OCI-LY7 (cell line): ENCODE measurements around the gene TNS3. TPM values are rescaled to one million over a fixed set of nuclear protein-coding genes. Genes with fewer than 3 reads are reported as not detected.
"Not testable (repeated sequence)": the region's sequence is repeated elsewhere in the genome, so short reads cannot be mapped to it uniquely, and the experiment has no call there.

Source experiments
- BruUV-seq: library from RNA; stranded (reverse); fragments of 400-500 nt; replicated peaks from 2 replicates; lab custom pipeline; 2021; lab: Mats Ljungman, UMichigan
- CTCF ChIA-PET: fragments of 300-600 bp; sonication (Branson Sonifier 250); formaldehyde crosslinking; loops from one replicate; lab custom pipeline; 2022; ENCODE audit warnings: antibody characterized with exemption; ENCODE audit not compliant: unreplicated experiment; lab: Charles Lee
- POLR2A ChIA-PET: fragments of 300-600 bp; sonication (Branson Sonifier 250); formaldehyde crosslinking; loops from one replicate; lab custom pipeline; 2022; ENCODE audit warnings: antibody characterized with exemption; lab: Charles Lee
- DNase-seq: peaks from one replicate; pipeline ENCODE4 v3.0.0-alpha.2; 2015; ENCODE audit warnings: low spot score
- H2AFZ ChIP-seq: fragments of 200-600 bp; sonication (generic), shearing (Covaris generic); 2 replicates; pipeline ENCODE4 v1.6.1; 2014; ENCODE audit warnings: mild to moderate bottlenecking, antibody characterized with exemption, low read length, moderate library complexity
- H3K27ac ChIP-seq: fragments of 200-600 bp; sonication (generic); 2 replicates; pipeline ENCODE4 v1.5.1; 2014; ENCODE audit warnings: mixed run types, low read depth, mild to moderate bottlenecking, moderate library complexity, low read length, inconsistent platforms; ENCODE audit not compliant: poor library complexity, severe bottlenecking
- H3K36me3 ChIP-seq: fragments of 200-600 bp; sonication (generic); 2 replicates; pipeline ENCODE4 v1.6.1; 2014; ENCODE audit warnings: mild to moderate bottlenecking, antibody characterized with exemption, low read length, moderate library complexity, mixed read lengths; ENCODE audit not compliant: insufficient read depth
- H3K4me1 ChIP-seq: fragments of 200-600 bp; sonication (generic); 2 replicates; pipeline ENCODE4 v1.5.1; 2014; ENCODE audit warnings: mild to moderate bottlenecking, low read length; ENCODE audit not compliant: insufficient read depth, poor library complexity, severe bottlenecking
- H3K4me2 ChIP-seq: fragments of 200-600 bp; sonication (generic); 2 replicates; pipeline ENCODE4 v1.6.1; 2014; ENCODE audit warnings: mild to moderate bottlenecking, low read length
- H3K4me3 ChIP-seq: fragments of 200-600 bp; sonication (generic); 2 replicates; pipeline ENCODE4 v1.5.1; 2014; ENCODE audit warnings: mild to moderate bottlenecking, low read depth, low read length; ENCODE audit not compliant: poor library complexity, severe bottlenecking
- H3K79me2 ChIP-seq: fragments of 200-600 bp; sonication (generic); 2 replicates; pipeline ENCODE4 v1.6.1; 2016; ENCODE audit warnings: low read depth, mild to moderate bottlenecking, low read length, moderate library complexity, mixed read lengths; ENCODE audit not compliant: insufficient read depth
- H3K9me2 ChIP-seq: fragments of 200-600 bp; sonication (generic); 2 replicates; pipeline ENCODE4 v1.6.1; 2016; ENCODE audit warnings: mild to moderate bottlenecking, low read length, mixed read lengths; ENCODE audit not compliant: insufficient read depth
- H3K9me3 ChIP-seq: fragments of 200-600 bp; sonication (generic); 2 replicates; pipeline ENCODE4 v1.6.1; 2014; ENCODE audit warnings: mild to moderate bottlenecking, mixed run types, low read length, mixed read lengths
- H4K20me1 ChIP-seq: fragments of 200-600 bp; sonication (generic); 2 replicates; pipeline ENCODE4 v1.6.1; 2014; ENCODE audit warnings: mild to moderate bottlenecking, antibody characterized with exemption, low read length, moderate library complexity, mixed read lengths; ENCODE audit not compliant: insufficient read depth
- EZH2phosphoT487 ChIP-seq: fragments of 200-600 bp; sonication (generic); IDR thresholded peaks from 2 replicates; pipeline ENCODE4 v1.6.1; 2018; ENCODE audit warnings: low read depth, borderline replicate concordance, mild to moderate bottlenecking, mixed run types, antibody characterized with exemption, low read length, moderate library complexity, mixed read lengths
- intact Hi-C: fragments of 100-400 bp; cut with micrococcal nuclease; formaldehyde crosslinking; loops from one replicate; pipeline ENCODE4 v1.10.0; 2022; ENCODE audit not compliant: unreplicated experiment
- total RNA-seq, 2 experiments: library from RNA; depleted of rRNA in 1 of 2; stranded (reverse); fragments of >200 nt in 1 of 2; shearing (Covaris generic) in 1 of 2; gene quantifications; 2 replicates each; pipeline ENCODE4 v1.2.3, GENCODE V29; 2014 to 2022
- TF ChIP-seq, protein P1 (sequence below): fragments of 200-600 bp; sonication (generic); conservative IDR thresholded peaks from 2 replicates; pipeline ENCODE4 v1.5.1; 2014; ENCODE audit warnings: mild to moderate bottlenecking, antibody characterized with exemption, low read length, moderate library complexity, mixed read lengths

Gene TNS3
- total RNA-seq, 2 experiments from 2014 or later: 9.5 to 42.1 TPM

- Histone ChIP-seq H3K4me3 (no peak overlapping the region), H3K9me2 (no peaks in the 10 kb centered on the region), H3K27ac (no peak overlapping the region), H3K79me2 (no peaks in the 10 kb centered on the region), H3K4me1 (peaks cover 7% of the 10 kb centered on the region), H3K4me2 (no peak overlapping the region), H3K9me3 (no peaks in the 10 kb centered on the region), H2AFZ (no peak overlapping the region), H4K20me1 (no peaks in the 10 kb centered on the region), H3K36me3 (no peaks in the 10 kb centered on the region)
- BruUV-seq: no TSS peak
- DNase-seq: no peak
- intact Hi-C loops: no loop called here
- POLR2A ChIA-PET: interaction anchor here (0.6 to 2.3 kb wide), 6 partner anchors 9 to 74 kb away, joined by 3 to 19 read pairs (median 4); no protein-coding TSS in a partner anchor
- CTCF ChIA-PET: interaction anchor here (0.6 to 1.0 kb wide), 3 partner anchors 17 to 1053 kb away, joined by 3 read pairs; no protein-coding TSS in a partner anchor
- TF ChIP-seq, protein P1, sequence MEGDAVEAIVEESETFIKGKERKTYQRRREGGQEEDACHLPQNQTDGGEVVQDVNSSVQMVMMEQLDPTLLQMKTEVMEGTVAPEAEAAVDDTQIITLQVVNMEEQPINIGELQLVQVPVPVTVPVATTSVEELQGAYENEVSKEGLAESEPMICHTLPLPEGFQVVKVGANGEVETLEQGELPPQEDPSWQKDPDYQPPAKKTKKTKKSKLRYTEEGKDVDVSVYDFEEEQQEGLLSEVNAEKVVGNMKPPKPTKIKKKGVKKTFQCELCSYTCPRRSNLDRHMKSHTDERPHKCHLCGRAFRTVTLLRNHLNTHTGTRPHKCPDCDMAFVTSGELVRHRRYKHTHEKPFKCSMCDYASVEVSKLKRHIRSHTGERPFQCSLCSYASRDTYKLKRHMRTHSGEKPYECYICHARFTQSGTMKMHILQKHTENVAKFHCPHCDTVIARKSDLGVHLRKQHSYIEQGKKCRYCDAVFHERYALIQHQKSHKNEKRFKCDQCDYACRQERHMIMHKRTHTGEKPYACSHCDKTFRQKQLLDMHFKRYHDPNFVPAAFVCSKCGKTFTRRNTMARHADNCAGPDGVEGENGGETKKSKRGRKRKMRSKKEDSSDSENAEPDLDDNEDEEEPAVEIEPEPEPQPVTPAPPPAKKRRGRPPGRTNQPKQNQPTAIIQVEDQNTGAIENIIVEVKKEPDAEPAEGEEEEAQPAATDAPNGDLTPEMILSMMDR: no peak
- no peak for TF ChIP-seq EZH2phosphoT487
These were observed 28.7 kb upstream of the TNS3 start for GRCh38 chr7:47610506-47611044.

GRCh38 chr7:47609803-47610452 lies 28.0 kb upstream of the TNS3 start:
- Histone ChIP-seq H4K20me1 (no peaks in the 10 kb centered on the region), H3K27ac (no peak overlapping the region), H3K9me3 (no peaks in the 10 kb centered on the region), H3K36me3 (no peaks in the 10 kb centered on the region), H3K4me3 (no peak overlapping the region), H3K79me2 (no peaks in the 10 kb centered on the region), H3K9me2 (no peaks in the 10 kb centered on the region), H3K4me1 (peaks cover 7% of the 10 kb centered on the region), H3K4me2 (no peak overlapping the region), H2AFZ (no peak overlapping the region)
- no TSS peak for BruUV-seq
- TF ChIP-seq EZH2phosphoT487: no peak
- TF ChIP-seq, protein P1: no peak
- intact Hi-C loops: no loop called here
- CTCF ChIA-PET: interaction anchor here (0.6 to 1.0 kb wide), 2 partner anchors 17 to 155 kb away, joined by 3 read pairs; no protein-coding TSS in a partner anchor
- POLR2A ChIA-PET: interaction anchor here (0.6 to 2.3 kb wide), 8 partner anchors 8 to 209 kb away, joined by 3 to 19 read pairs (median 4); no protein-coding TSS in a partner anchor
- no peak for DNase-seq

DNA sequence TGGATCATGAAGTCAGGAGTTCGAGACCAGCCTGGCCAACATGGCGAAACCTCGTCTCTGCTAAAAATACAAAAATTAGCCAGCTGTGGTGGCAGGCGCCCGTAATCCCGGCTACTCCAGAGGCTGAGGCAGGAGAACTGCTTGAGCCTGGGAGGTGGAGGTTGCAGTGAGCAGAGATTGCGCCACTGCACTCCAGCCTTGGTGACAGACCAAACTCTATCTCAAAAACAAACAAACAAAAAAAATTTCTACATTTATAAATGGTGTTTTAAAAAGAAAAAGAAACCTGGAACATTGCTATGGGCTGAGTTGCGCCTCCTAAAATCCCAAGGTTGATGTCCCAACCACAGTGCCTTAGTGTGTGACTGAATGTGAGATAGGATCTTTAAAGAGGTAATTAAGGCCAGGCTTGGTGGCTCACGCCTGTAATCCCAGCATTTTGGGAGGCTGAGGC lies 24.7 kb upstream of the TNS3 start:
- H4K20me1 ChIP-seq, H3K27ac ChIP-seq, H3K9me3 ChIP-seq, H3K36me3 ChIP-seq, H2AFZ ChIP-seq, BruUV-seq, H3K4me2 ChIP-seq, H3K79me2 ChIP-seq, DNase-seq, H3K9me2 ChIP-seq, H3K4me3 ChIP-seq, intact Hi-C loops, POLR2A ChIA-PET: not testable (repeated sequence)
- peaks cover 25% of the 10 kb centered on the region for H3K4me1 ChIP-seq
- CTCF ChIA-PET: interaction anchor here (0.5 kb wide), 1 partner anchor 122 kb away, joined by 3 read pairs; no protein-coding TSS in a partner anchor
